Endothelial cell of umbilical vein (primary cell): Measurements from ENCODE around the gene MED22. TPM values are rescaled to one million over a fixed set of nuclear protein-coding genes. Genes with fewer than 3 reads are reported as not detected.

Experiments used
- BruUV-seq: library from RNA; stranded (reverse); fragments of 400-500 nt; replicated peaks from 2 replicates; lab custom pipeline; 2021; lab: Mats Ljungman, UMichigan
- CTCF ChIA-PET: fragments of 300-600, 350-600 bp; sonication (Branson Sonifier 250); formaldehyde crosslinking; loops from one replicate; lab custom pipeline; 2021; ENCODE audit warnings: antibody characterized with exemption, inconsistent platforms; lab: Charles Lee
- POLR2A ChIA-PET: fragments of 300-600, 350-600 bp; sonication (Branson Sonifier 250); formaldehyde crosslinking; loops from one replicate; lab custom pipeline; 2021; ENCODE audit warnings: antibody characterized with exemption, inconsistent platforms; lab: Charles Lee
- DNase-seq: peaks from one replicate; pipeline ENCODE4 v3.0.0-alpha.2; 2011; ENCODE audit warnings: low read depth, low spot score
- FAIRE-seq: peaks from 2 replicates; lab custom pipeline; 2011; peaks lifted over from hg19 to GRCh38; lab: Jason Lieb, UNC
- H2AFZ ChIP-seq: 2 replicates; pipeline ENCODE4 v1.6.0; 2012; ENCODE audit warnings: low read depth, low read length, control low read depth, inconsistent platforms
- H3K27ac ChIP-seq: 2 replicates; pipeline ENCODE4 v1.5.1; 2011; ENCODE audit warnings: low read depth, mild to moderate bottlenecking, control low read depth, low read length, moderate library complexity; ENCODE audit not compliant: insufficient read depth
- H3K27me3 ChIP-seq, 2 experiments: 2 replicates each; pipeline versions ENCODE4 v1.6.0 to v1.6.1; 2011; ENCODE audit warnings: low read length in 2 of 2, mixed read lengths in 1 of 2; ENCODE audit not compliant: control insufficient read depth in 2 of 2, insufficient read depth in 2 of 2
- H3K36me3 ChIP-seq, 2 experiments: 2 replicates in 1 of 2; 3 replicates in 1 of 2; pipeline ENCODE4 v1.5.1; 2011; ENCODE audit warnings: low read length in 2 of 2, mild to moderate bottlenecking in 1 of 2, moderate library complexity in 1 of 2; ENCODE audit not compliant: control insufficient read depth in 2 of 2, insufficient read depth in 2 of 2; ENCODE audit errors: extremely low read depth in 1 of 2
- H3K4me1 ChIP-seq: 3 replicates; pipeline ENCODE4 v1.5.1; 2011; ENCODE audit warnings: mild to moderate bottlenecking, low read length; ENCODE audit not compliant: control insufficient read depth, insufficient read depth; ENCODE audit errors: extremely low read depth
- H3K4me2 ChIP-seq: 2 replicates; pipeline ENCODE4 v1.6.1; 2011; ENCODE audit warnings: low read length, control low read depth, mixed read lengths; ENCODE audit not compliant: insufficient read depth
- H3K4me3 ChIP-seq, 3 experiments: fragments of 200-600 bp in 1 of 3; sonication (generic), shearing (Covaris generic) in 1 of 3; replicated peaks in 1 of 3; 2 replicates each; pipeline ENCODE4 v1.5.1; 2011 to 2016; ENCODE audit warnings: control low read depth in 3 of 3, low read length in 3 of 3, mild to moderate bottlenecking in 2 of 3, inconsistent platforms in 1 of 3, low read depth in 1 of 3, moderate library complexity in 1 of 3; ENCODE audit not compliant: insufficient read depth in 1 of 3
- H3K79me2 ChIP-seq: 2 replicates; pipeline ENCODE4 v1.6.0; 2012; ENCODE audit warnings: low read length, inconsistent platforms; ENCODE audit not compliant: control insufficient read depth, insufficient read depth
- H3K9ac ChIP-seq: replicated peaks from 2 replicates; pipeline ENCODE3; 2011; ENCODE audit warnings: low read length, control low read depth; ENCODE audit not compliant: insufficient read depth; ENCODE audit errors: extremely low read depth
- H3K9me1 ChIP-seq: replicated peaks from 3 replicates; pipeline ENCODE4 v1.6.0; 2011; ENCODE audit warnings: mild to moderate bottlenecking, low read length; ENCODE audit not compliant: control insufficient read depth, insufficient read depth; ENCODE audit errors: extremely low read depth
- H3K9me3 ChIP-seq: replicated peaks from 2 replicates; pipeline ENCODE4 v1.5.1; 2012; ENCODE audit warnings: low read length, inconsistent platforms; ENCODE audit not compliant: control insufficient read depth, insufficient read depth
- H4K20me1 ChIP-seq: replicated peaks from 2 replicates; pipeline ENCODE3; 2011; ENCODE audit warnings: mild to moderate bottlenecking, low read length; ENCODE audit not compliant: control insufficient read depth, insufficient read depth; ENCODE audit errors: extremely low read depth
- EZH2 ChIP-seq: IDR thresholded peaks from 2 replicates; pipeline ENCODE4 v1.6.1; 2012; ENCODE audit warnings: borderline replicate concordance, low read depth, mild to moderate bottlenecking, moderate library complexity, low read length, inconsistent platforms; ENCODE audit not compliant: severe bottlenecking
- GATA2 ChIP-seq: IDR thresholded peaks from 2 replicates; pipeline ENCODE4 v1.7.0; 2011; ENCODE audit warnings: low read depth, mild to moderate bottlenecking, moderate library complexity, mixed read lengths, low read length; ENCODE audit not compliant: insufficient read length, insufficient read depth
- POLR2A ChIP-seq: IDR thresholded peaks from 2 replicates; pipeline ENCODE4 v1.6.1; 2012; ENCODE audit warnings: low read depth, mild to moderate bottlenecking, control low read depth, low read length
- POLR2AphosphoS5 ChIP-seq: IDR thresholded peaks from 2 replicates; pipeline ENCODE4 v1.6.1; 2012; ENCODE audit warnings: low read depth, mild to moderate bottlenecking, control low read depth, low read length, moderate library complexity; ENCODE audit not compliant: insufficient read depth
- dilution Hi-C: fragments of 300-500 bp; cut with MboI; formaldehyde crosslinking; loops from one replicate; pipeline ENCODE4 v1.15.0; 2019; ENCODE audit warnings: low sequenced_read_pairs; ENCODE audit not compliant: extremely low pct_ligation_motif_present
- intact Hi-C: fragments of 100-400 bp; cut with micrococcal nuclease; formaldehyde crosslinking; loops from one replicate; pipeline ENCODE4 v1.10.0; 2022
- polyA plus RNA-seq, 4 experiments: library from polyadenylated mRNA; depleted of rRNA in 3 of 4; stranded (reverse) in 3 of 4; unstranded in 1 of 4; fragments of >200 nt; gene quantifications; 2 replicates each; pipeline versions ENCODE4 v1.2.1 to v1.2.3, GENCODE V29; 2011 to 2012; ENCODE audit warnings: missing spikeins in 1 of 4
- total RNA-seq: library from RNA; stranded (reverse); gene quantifications from 2 replicates; pipeline ENCODE4 v1.2.3, GENCODE V29; 2021
- TF ChIP-seq, protein P1 (sequence below), 2 donors: IDR thresholded peaks; 1 replicate in 1 of 2; 2 replicates in 1 of 2; pipeline ENCODE4 v1.5.1; 2011; ENCODE audit warnings: low read length in 2 of 2, mild to moderate bottlenecking in 2 of 2, moderate library complexity in 2 of 2, control low read depth in 1 of 2, inconsistent platforms in 1 of 2, low read depth in 1 of 2; ENCODE audit not compliant: insufficient read depth in 1 of 2; ENCODE audit errors: extremely low read depth in 1 of 2

The MED22 gene
- total and polyA plus RNA-seq, 2 donors (not counting 3 experiments of a cell fraction or from before 2014, with no cell fraction given), result 25.7 to 27.4 TPM

DNA sequence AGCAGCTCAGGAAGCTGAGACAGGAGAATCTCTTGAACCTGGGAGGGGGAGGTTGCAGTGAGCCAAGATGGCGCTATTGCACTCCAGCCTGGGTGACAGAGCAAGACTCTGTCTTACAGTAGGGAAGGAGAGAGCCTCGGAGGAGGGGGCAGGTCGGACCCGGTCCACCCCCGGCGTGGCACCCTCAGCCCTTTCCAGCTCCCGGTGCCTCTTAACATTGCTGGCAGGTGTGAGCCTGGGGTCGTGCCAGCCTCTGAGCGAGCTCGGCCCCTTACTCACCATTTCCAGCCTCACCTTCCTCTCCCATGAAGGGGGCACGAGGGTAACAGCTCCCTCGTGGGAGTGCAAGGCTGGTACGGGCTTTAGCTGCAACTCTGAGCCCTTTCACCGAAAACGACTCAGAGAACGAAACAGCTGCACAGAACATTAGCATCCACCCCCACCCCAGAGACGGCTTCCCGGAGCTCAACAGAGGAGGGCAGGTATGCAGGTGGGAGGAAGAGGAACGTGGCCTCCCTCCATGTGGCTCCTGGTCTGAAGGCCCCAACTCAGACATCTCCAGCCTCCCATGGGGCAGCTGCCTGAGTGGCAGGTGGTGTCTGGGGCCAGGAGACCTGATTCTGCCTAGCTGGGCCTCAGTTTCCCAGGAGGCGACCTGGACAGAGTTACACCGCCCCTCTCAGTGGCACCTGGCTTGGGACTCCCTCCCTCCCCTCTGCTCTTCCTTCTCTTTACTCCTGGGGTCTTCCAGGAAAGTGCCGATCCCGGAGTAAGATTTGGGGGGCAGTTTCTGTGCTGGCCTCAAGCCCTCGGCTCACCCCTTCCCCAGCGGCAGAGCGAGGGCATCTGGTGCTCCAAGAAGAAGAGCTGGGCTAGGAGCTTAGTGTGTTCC lies 44.4 kb downstream of the MED22 start:
- Histone ChIP-seq H3K4me1 (no peaks in the 10 kb centered on the region), H3K4me2 (no peak overlapping the region), H4K20me1 (no peaks in the 10 kb centered on the region), H3K79me2 (no peaks in the 10 kb centered on the region), H3K27ac (no peak overlapping the region), H3K9me3 (no peaks in the 10 kb centered on the region), H3K4me3 (no peak overlapping the region), H2AFZ (no peak overlapping the region), H3K36me3 (no peaks in the 10 kb centered on the region), H3K9me1 (no peaks in the 10 kb centered on the region), H3K27me3 (peaks cover 0 to 2% of the 10 kb centered on the region in 2 experiments), H3K9ac (no peak overlapping the region)
- intact Hi-C loops, result no loop called here
- ChIA-PET CTCF (interaction anchor here (1.2 kb wide), 1 partner anchor 117 kb away, joined by 3 read pairs; no protein-coding TSS in a partner anchor), POLR2A (no interaction called here)
- no TSS peak for BruUV-seq
- FAIRE-seq (no peak), DNase-seq (no peak)
- TF ChIP-seq, protein P1, sequence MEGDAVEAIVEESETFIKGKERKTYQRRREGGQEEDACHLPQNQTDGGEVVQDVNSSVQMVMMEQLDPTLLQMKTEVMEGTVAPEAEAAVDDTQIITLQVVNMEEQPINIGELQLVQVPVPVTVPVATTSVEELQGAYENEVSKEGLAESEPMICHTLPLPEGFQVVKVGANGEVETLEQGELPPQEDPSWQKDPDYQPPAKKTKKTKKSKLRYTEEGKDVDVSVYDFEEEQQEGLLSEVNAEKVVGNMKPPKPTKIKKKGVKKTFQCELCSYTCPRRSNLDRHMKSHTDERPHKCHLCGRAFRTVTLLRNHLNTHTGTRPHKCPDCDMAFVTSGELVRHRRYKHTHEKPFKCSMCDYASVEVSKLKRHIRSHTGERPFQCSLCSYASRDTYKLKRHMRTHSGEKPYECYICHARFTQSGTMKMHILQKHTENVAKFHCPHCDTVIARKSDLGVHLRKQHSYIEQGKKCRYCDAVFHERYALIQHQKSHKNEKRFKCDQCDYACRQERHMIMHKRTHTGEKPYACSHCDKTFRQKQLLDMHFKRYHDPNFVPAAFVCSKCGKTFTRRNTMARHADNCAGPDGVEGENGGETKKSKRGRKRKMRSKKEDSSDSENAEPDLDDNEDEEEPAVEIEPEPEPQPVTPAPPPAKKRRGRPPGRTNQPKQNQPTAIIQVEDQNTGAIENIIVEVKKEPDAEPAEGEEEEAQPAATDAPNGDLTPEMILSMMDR (IDR thresholded peaks at IDR 0.05; ENCODE audit: extremely low read depth in 1 of 2, insufficient read depth in 1 of 2, low read depth in 1 of 2, low read length in 2 of 2), result no peak
- TF ChIP-seq GATA2, result no peak
- no peak for TF ChIP-seq EZH2
- TF ChIP-seq POLR2A, result no peak
- no peak for TF ChIP-seq POLR2AphosphoS5
- dilution Hi-C loops, result no loop called here
